Liver (tissue), 3 donors: ENCODE measurements around the gene KDM6A.

Source experiments
- ATF3 ChIP-seq: IDR thresholded peaks from 2 replicates; pipeline ENCODE4 v1.6.1; 2016; ENCODE audit warnings: antibody characterized with exemption
- CTCF ChIP-seq: fragments of 150-350 bp; IDR thresholded peaks from 2 replicates; pipeline ENCODE4 v1.5.1; 2017; ENCODE audit warnings: improper control_type of control experiment, low read depth, low read length; ENCODE audit not compliant: missing input control
- MAX ChIP-seq: IDR thresholded peaks from 2 replicates; pipeline ENCODE4 v1.6.1; 2016; ENCODE audit warnings: antibody characterized with exemption
- NR2F2 ChIP-seq: IDR thresholded peaks from 2 replicates; pipeline ENCODE4 v1.6.1; 2016; ENCODE audit warnings: antibody characterized with exemption
- RAD21 ChIP-seq, 2 donors: IDR thresholded peaks; 2 replicates each; pipeline ENCODE4 v1.6.1; 2016; ENCODE audit warnings: antibody characterized with exemption in 2 of 2, mild to moderate bottlenecking in 2 of 2
- REST ChIP-seq: IDR thresholded peaks from 2 replicates; pipeline ENCODE4 v1.6.1; 2016; ENCODE audit warnings: antibody characterized with exemption, mild to moderate bottlenecking
- SP1 ChIP-seq: IDR thresholded peaks from 2 replicates; pipeline ENCODE4 v1.6.1; 2018; ENCODE audit warnings: antibody characterized with exemption, mild to moderate bottlenecking
- TAF1 ChIP-seq: conservative IDR thresholded peaks from 2 replicates; pipeline ENCODE4 v1.6.1; 2016; ENCODE audit warnings: antibody characterized with exemption, mild to moderate bottlenecking
- YY1 ChIP-seq: IDR thresholded peaks from 2 replicates; pipeline ENCODE4 v1.6.1; 2016; ENCODE audit warnings: antibody characterized with exemption, mild to moderate bottlenecking
- donor health status: healthy.
- donor health status: healthy.

GRCh38 chrX:44944894-44945293, 71.9 kb downstream of the KDM6A start:
- no peak for TF ChIP-seq CTCF
- TF ChIP-seq SP1 = no peak
- no peak for TF ChIP-seq RAD21 (IDR thresholded peaks at IDR 0.05)
- no peak for TF ChIP-seq REST
- no peak for TF ChIP-seq TAF1
- no peak for TF ChIP-seq YY1
- TF ChIP-seq NR2F2 = no peak
- no peak for TF ChIP-seq ATF3
- no peak for TF ChIP-seq MAX
